ENCODE results near the gene DHRS11. TPM values are rescaled to one million over a fixed set of nuclear protein-coding genes. Genes with fewer than 3 reads are reported as not detected.

The DHRS11 gene
- total RNA-seq, 4 donors from 2014 or later = 5.3 to 7.1 (median 6.0) TPM

DNA sequence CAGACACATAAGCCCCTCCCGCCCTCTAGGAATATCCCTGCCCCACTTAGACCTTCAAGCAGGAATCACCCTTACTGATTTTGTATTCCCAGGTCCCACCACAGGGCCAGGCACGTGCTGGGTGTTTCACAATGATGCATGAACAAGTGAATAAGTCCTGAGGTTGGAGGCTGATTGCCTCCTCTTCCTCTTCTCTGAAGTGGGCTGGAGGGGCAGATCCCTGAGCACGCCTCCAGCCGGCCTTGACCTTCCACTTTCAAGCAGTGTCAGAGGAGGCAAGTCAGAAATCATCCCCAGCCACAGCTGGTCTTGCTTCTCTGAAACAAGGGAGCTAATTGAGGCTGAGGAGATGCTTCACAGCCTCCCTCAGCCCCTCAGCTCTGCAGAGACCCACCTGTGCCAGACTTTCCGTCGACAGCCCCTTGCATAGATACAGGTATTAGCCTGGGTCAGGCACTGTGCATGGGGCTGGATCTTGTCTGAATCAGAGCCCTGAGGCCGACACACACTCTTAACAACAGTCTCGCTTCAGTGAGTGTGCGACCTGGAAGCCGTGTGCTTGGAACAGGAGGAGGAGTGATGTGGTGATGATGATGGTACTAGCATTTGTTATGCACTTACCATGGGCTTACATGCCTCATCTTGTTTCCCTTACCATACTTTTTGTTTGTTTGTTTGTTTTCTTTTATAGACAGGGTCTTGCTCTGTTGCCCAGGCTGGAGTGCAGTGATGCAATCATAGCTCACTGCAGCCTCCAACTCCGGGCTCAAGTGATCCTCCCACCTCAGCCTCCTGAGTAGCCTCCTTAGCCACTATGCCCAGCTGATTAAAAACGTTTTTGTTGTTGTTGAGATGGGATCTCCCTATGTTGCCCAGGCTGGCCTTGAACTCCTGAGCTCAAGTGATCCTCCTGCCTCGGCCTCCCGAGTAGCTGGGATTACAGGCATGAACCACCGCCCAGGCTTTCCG, 24.7 kb downstream of the DHRS11 start:
- H3K9me3 ChIP-seq = no peaks in the 10 kb centered on the region
- no peaks in the 10 kb centered on the region for H3K4me1 ChIP-seq
- H3K27me3 ChIP-seq = peaks cover 0 to 63% (median 0%) of the 10 kb centered on the region in 4 donors
- intact Hi-C loops (cut with DNase I) = no loop called here
- H3K36me3 ChIP-seq = no peaks in the 10 kb centered on the region
- 85% methylated on average over 15 of the region's 16 CpGs for WGBS
- TF ChIP-seq, protein P1, sequence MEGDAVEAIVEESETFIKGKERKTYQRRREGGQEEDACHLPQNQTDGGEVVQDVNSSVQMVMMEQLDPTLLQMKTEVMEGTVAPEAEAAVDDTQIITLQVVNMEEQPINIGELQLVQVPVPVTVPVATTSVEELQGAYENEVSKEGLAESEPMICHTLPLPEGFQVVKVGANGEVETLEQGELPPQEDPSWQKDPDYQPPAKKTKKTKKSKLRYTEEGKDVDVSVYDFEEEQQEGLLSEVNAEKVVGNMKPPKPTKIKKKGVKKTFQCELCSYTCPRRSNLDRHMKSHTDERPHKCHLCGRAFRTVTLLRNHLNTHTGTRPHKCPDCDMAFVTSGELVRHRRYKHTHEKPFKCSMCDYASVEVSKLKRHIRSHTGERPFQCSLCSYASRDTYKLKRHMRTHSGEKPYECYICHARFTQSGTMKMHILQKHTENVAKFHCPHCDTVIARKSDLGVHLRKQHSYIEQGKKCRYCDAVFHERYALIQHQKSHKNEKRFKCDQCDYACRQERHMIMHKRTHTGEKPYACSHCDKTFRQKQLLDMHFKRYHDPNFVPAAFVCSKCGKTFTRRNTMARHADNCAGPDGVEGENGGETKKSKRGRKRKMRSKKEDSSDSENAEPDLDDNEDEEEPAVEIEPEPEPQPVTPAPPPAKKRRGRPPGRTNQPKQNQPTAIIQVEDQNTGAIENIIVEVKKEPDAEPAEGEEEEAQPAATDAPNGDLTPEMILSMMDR (IDR thresholded peaks at IDR 0.05) = no peak
- no peak for TF ChIP-seq POLR2A (IDR thresholded peaks at IDR 0.05; ENCODE audit: low read depth)
- no peak for TF ChIP-seq POLR2AphosphoS5 (IDR thresholded peaks at IDR 0.05)
- no peak for TF ChIP-seq EP300 (IDR thresholded peaks at IDR 0.05)
- no peak overlapping the region for H3K27ac ChIP-seq (replicated peaks in 1 of 4)
- no peak overlapping the region for H3K4me3 ChIP-seq
- DNase-seq (ENCODE audit: extremely low spot score) = no peak

DNA sequence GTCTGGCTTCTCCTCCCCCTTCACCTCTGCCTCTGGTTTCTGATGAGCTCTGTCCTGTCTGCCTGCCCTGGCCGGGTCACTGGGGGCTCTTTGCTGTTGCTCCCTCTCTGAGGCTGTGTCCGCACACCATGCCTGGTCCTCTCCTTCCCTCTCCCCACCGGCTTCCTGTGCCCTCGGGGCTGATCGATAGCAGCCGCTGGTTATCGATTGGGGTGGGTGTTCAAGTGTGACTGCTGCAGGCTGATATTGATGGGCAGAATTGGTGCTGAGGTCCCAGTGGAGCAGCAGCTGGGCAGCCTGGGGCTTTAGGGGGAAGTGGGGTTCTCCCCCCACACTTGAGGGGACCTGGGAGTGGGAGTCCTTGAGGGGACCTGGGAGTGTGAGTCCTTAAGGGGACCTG, 26.1 kb downstream of the DHRS11 start:
- H3K4me1 ChIP-seq = no peaks in the 10 kb centered on the region
- TF ChIP-seq POLR2AphosphoS5 (IDR thresholded peaks at IDR 0.05) (no peak), EP300 (IDR thresholded peaks at IDR 0.05) (no peak), POLR2A (IDR thresholded peaks at IDR 0.05; ENCODE audit: low read depth) (no peak)
- TF ChIP-seq, protein P1 (IDR thresholded peaks at IDR 0.05) = no peak
- H3K36me3 ChIP-seq = no peaks in the 10 kb centered on the region
- no peak overlapping the region for H3K27ac ChIP-seq (replicated peaks in 1 of 4)
- peaks cover 0 to 63% (median 0%) of the 10 kb centered on the region in 4 donors for H3K27me3 ChIP-seq
- H3K4me3 ChIP-seq = no peak overlapping the region
- WGBS = 89% methylated on average over 7 of the region's 7 CpGs
- intact Hi-C loops (cut with DNase I) = no loop called here
- H3K9me3 ChIP-seq = no peaks in the 10 kb centered on the region
- no peak for DNase-seq (ENCODE audit: extremely low spot score)

DNA sequence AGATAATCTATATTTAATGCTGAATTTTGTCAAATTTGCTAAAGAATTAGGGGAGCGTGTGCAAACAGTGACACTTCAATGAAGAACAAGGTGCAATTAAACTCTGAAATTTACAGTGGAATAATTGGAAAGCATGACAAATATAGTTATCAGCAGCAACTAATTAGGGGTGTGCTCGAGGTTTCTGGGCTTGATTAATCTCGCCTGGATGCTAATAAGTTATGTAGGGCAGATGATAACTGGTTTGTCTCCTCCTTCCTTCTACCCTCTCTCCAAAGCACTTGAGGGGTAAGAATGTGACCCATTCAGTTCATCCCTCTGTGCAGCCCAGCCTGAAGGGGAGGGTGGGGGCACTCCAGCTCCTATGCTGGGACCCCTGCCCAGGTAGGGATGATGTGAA, 31.6 kb downstream of the DHRS11 start:
- TF ChIP-seq EP300 (IDR thresholded peaks at IDR 0.05) (no peak), POLR2A (IDR thresholded peaks at IDR 0.05; ENCODE audit: low read depth) (no peak), POLR2AphosphoS5 (IDR thresholded peaks at IDR 0.05) (no peak)
- TF ChIP-seq, protein P1 (IDR thresholded peaks at IDR 0.05) = no peak
- no peak overlapping the region for H3K27ac ChIP-seq (replicated peaks in 1 of 4)
- intact Hi-C loops (cut with DNase I) = no loop called here
- H3K27me3 ChIP-seq = peaks cover 0 to 31% (median 0%) of the 10 kb centered on the region in 4 donors
- H3K4me3 ChIP-seq = no peak overlapping the region
- no peak for DNase-seq (ENCODE audit: extremely low spot score)
- 91% methylated on average over 3 of the region's 3 CpGs for WGBS
- no peaks in the 10 kb centered on the region for H3K4me1 ChIP-seq
- H3K9me3 ChIP-seq = no peaks in the 10 kb centered on the region
- no peaks in the 10 kb centered on the region for H3K36me3 ChIP-seq

DNA sequence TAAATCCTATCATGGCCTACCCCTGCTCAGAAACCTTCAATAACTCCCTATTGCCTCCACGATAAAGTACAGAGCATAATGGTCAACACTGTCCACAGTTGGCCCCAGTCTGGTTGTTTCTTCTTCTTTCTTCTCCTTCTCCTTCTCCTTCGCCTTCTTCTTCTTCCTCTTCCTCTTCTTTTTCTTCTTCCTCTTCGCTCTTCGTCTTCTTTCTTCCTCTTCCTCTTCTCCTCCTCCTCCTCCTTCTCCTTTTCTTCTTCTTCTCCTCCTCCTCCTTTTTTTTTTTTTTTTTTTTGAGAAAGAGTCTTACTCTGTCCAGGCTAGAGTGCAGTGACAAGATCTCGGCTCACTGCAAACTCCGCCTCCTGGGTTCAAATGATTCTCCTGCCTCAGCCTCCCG, 33.5 kb downstream of the DHRS11 start:
- 82% methylated on average over 7 of the region's 7 CpGs for WGBS
- H3K27me3 ChIP-seq = peaks cover 0 to 37% (median 0%) of the 10 kb centered on the region in 4 donors
- peaks cover 2 to 7% (median 5%) of the 10 kb centered on the region in 4 donors for H3K4me1 ChIP-seq
- TF ChIP-seq POLR2A (IDR thresholded peaks at IDR 0.05; ENCODE audit: low read depth) (no peak), EP300 (IDR thresholded peaks at IDR 0.05) (no peak), POLR2AphosphoS5 (IDR thresholded peaks at IDR 0.05) (no peak)
- TF ChIP-seq, protein P1 (IDR thresholded peaks at IDR 0.05) = no peak
- no peak overlapping the region for H3K27ac ChIP-seq (replicated peaks in 1 of 4)
- DNase-seq (ENCODE audit: extremely low spot score) = no peak
- intact Hi-C loops (cut with DNase I) = no loop called here
- no peaks in the 10 kb centered on the region for H3K36me3 ChIP-seq
- no peak overlapping the region for H3K4me3 ChIP-seq
- H3K9me3 ChIP-seq = no peaks in the 10 kb centered on the region
